Suprapubic skin (tissue), 4 donors: Measurements from ENCODE around the gene TEKT5. TPM values are rescaled to one million over a fixed set of nuclear protein-coding genes. Genes with fewer than 3 reads are reported as not detected.

Experiments used
- DNase-seq, 2 donors: peaks; one replicate each; pipeline ENCODE4 v3.0.0-alpha.2; 2019; ENCODE audit warnings: low spot score in 2 of 2
- H3K27ac ChIP-seq: fragments of 200-600 bp; sonication (generic); one replicate; pipeline ENCODE4 v1.5.1; 2019
- H3K27me3 ChIP-seq: fragments of 200-600 bp; sonication (generic); one replicate; pipeline ENCODE4 v1.5.1; 2019
- H3K36me3 ChIP-seq: fragments of 200-600 bp; sonication (generic); one replicate; pipeline ENCODE4 v1.5.1; 2019
- H3K4me1 ChIP-seq: fragments of 200-600 bp; sonication (generic); one replicate; pipeline ENCODE4 v1.5.1; 2019
- H3K4me3 ChIP-seq: fragments of 200-600 bp; sonication (generic); one replicate; pipeline ENCODE4 v1.5.1; 2019; ENCODE audit warnings: mild to moderate bottlenecking
- H3K9me3 ChIP-seq: fragments of 200-600 bp; sonication (generic); one replicate; pipeline ENCODE4 v1.5.1; 2019
- CTCF ChIP-seq, 2 donors: fragments of 200-600 bp in 1 of 2; fragments of 450-650 bp in 1 of 2; sonication (generic) in 1 of 2; IDR thresholded peaks; one replicate each; pipeline ENCODE4 v1.5.1; 2016 to 2019; ENCODE audit warnings: antibody characterized with exemption in 2 of 2, mild to moderate bottlenecking in 1 of 2, moderate library complexity in 1 of 2
- EP300 ChIP-seq: sonication (generic); formaldehyde crosslinking; IDR thresholded peaks from one replicate; pipeline ENCODE4 v1.6.1; 2017; ENCODE audit warnings: antibody characterized with exemption
- POLR2A ChIP-seq, 2 donors: fragments of 450-650 bp; IDR thresholded peaks; one replicate each; pipeline ENCODE4 v1.6.1; 2017; ENCODE audit warnings: antibody characterized with exemption in 2 of 2, mild to moderate bottlenecking in 2 of 2, moderate library complexity in 2 of 2
- POLR2AphosphoS5 ChIP-seq, 3 donors: sonication (generic); formaldehyde crosslinking; IDR thresholded peaks; one replicate each; pipeline ENCODE4 v1.6.1; 2017; ENCODE audit warnings: antibody characterized with exemption in 3 of 3
- WGBS: methylation state at CpG from one replicate; pipeline ENCODE4 v1.1.5; 2018; 5-methylcytosine and 5-hydroxymethylcytosine counted together
- total RNA-seq, 4 donors: library from RNA; depleted of rRNA; stranded (reverse); fragments of >200 nt; gene quantifications; one replicate each; pipeline ENCODE4 v1.1.0, GENCODE V29; 2016

Gene TEKT5
- total RNA-seq, 4 donors from 2014 or later = 0.64 to 2.3 TPM; not detected in 2

GRCh38 chr16:10740000-10740844 lies 45.5 kb upstream of the TEKT5 start:
- Histone ChIP-seq H3K27me3 (no peaks in the 10 kb centered on the region), H3K36me3 (no peaks in the 10 kb centered on the region), H3K27ac (no peak overlapping the region), H3K4me1 (peaks cover 43% of the 10 kb centered on the region), H3K9me3 (no peaks in the 10 kb centered on the region), H3K4me3 (no peak overlapping the region)
- no peak for TF ChIP-seq EP300
- no peak for TF ChIP-seq POLR2A (IDR thresholded peaks at IDR 0.05)
- 88% methylated on average over 10 of the region's 10 CpGs for WGBS
- DNase-seq = no peak

- Histone ChIP-seq H3K4me3 (no peak overlapping the region), H3K27me3 (no peaks in the 10 kb centered on the region), H3K36me3 (no peaks in the 10 kb centered on the region), H3K27ac (peak overlapping the region; percentile 64), H3K9me3 (no peaks in the 10 kb centered on the region), H3K4me1 (peaks cover 32% of the 10 kb centered on the region)
- DNase-seq = no peak
- 37% methylated on average over 12 of the region's 12 CpGs for WGBS
- TF ChIP-seq POLR2A (IDR thresholded peaks at IDR 0.05) = no peak
- peak in 1 of 3 donors; percentile 44 for TF ChIP-seq POLR2AphosphoS5 (IDR thresholded peaks at IDR 0.05)
Measured at GRCh38 chr16:10738231-10739077, 43.7 kb upstream of the TEKT5 start.

- peak overlapping the region; percentile 64 for H3K27ac ChIP-seq
- no peaks in the 10 kb centered on the region for H3K9me3 ChIP-seq
- DNase-seq = no peak
- no peak overlapping the region for H3K4me3 ChIP-seq
- peaks cover 23% of the 10 kb centered on the region for H3K4me1 ChIP-seq
- TF ChIP-seq POLR2AphosphoS5 (IDR thresholded peaks at IDR 0.05) = no peak
- TF ChIP-seq EP300 = no peak
- TF ChIP-seq CTCF (IDR thresholded peaks at IDR 0.05) = peak; percentile 86 to 98
- no peak for TF ChIP-seq POLR2A (IDR thresholded peaks at IDR 0.05)
- WGBS = 31% methylated on average over 12 of the region's 12 CpGs
- no peaks in the 10 kb centered on the region for H3K27me3 ChIP-seq
- H3K36me3 ChIP-seq = no peaks in the 10 kb centered on the region
Measured at GRCh38 chr16:10737068-10737625, 42.4 kb upstream of the TEKT5 start.

GRCh38 chr16:10731790-10732189 lies 37.1 kb upstream of the TEKT5 start:
- H3K4me3 ChIP-seq = no peak overlapping the region
- H3K36me3 ChIP-seq = no peaks in the 10 kb centered on the region
- peaks cover 9% of the 10 kb centered on the region for H3K4me1 ChIP-seq
- 84% methylated on average over 7 of the region's 7 CpGs for WGBS
- DNase-seq = no peak
- H3K9me3 ChIP-seq = no peaks in the 10 kb centered on the region
- H3K27ac ChIP-seq = no peak overlapping the region
- TF ChIP-seq POLR2A (IDR thresholded peaks at IDR 0.05) (no peak), POLR2AphosphoS5 (IDR thresholded peaks at IDR 0.05) (no peak), CTCF (IDR thresholded peaks at IDR 0.05) (no peak), EP300 (no peak)
- H3K27me3 ChIP-seq = no peaks in the 10 kb centered on the region

- Histone ChIP-seq H3K9me3 (no peaks in the 10 kb centered on the region), H3K4me1 (peaks cover 7% of the 10 kb centered on the region), H3K27me3 (no peaks in the 10 kb centered on the region), H3K4me3 (no peak overlapping the region), H3K27ac (no peak overlapping the region), H3K36me3 (no peaks in the 10 kb centered on the region)
- no peak for DNase-seq
- 51% methylated on average over 17 of the region's 19 CpGs for WGBS
- TF ChIP-seq POLR2AphosphoS5 (IDR thresholded peaks at IDR 0.05) = no peak
- TF ChIP-seq POLR2A (IDR thresholded peaks at IDR 0.05) = no peak
- no peak for TF ChIP-seq EP300
- no peak for TF ChIP-seq CTCF (IDR thresholded peaks at IDR 0.05)
Measured at GRCh38 chr16:10729104-10730048, 34.6 kb upstream of the TEKT5 start.
